ENCODE data around the gene CLCN6. TPM values are rescaled to one million over a fixed set of nuclear protein-coding genes. Genes with fewer than 3 reads are reported as not detected.

The CLCN6 gene, protein sequence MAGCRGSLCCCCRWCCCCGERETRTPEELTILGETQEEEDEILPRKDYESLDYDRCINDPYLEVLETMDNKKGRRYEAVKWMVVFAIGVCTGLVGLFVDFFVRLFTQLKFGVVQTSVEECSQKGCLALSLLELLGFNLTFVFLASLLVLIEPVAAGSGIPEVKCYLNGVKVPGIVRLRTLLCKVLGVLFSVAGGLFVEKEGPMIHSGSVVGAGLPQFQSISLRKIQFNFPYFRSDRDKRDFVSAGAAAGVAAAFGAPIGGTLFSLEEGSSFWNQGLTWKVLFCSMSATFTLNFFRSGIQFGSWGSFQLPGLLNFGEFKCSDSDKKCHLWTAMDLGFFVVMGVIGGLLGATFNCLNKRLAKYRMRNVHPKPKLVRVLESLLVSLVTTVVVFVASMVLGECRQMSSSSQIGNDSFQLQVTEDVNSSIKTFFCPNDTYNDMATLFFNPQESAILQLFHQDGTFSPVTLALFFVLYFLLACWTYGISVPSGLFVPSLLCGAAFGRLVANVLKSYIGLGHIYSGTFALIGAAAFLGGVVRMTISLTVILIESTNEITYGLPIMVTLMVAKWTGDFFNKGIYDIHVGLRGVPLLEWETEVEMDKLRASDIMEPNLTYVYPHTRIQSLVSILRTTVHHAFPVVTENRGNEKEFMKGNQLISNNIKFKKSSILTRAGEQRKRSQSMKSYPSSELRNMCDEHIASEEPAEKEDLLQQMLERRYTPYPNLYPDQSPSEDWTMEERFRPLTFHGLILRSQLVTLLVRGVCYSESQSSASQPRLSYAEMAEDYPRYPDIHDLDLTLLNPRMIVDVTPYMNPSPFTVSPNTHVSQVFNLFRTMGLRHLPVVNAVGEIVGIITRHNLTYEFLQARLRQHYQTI
- total RNA-seq (2022; extraction: Qiagen RNA extraction), result 3.7 to 6.4 TPM (median 5.5 TPM) in 5 replicates

GRCh38 chr1:11805422-11806306, at the start of gene CLCN6, which contains the start of gene MTHFR:
Gene CLCN6 (plus strand): TSS chr1:11806191. CDS start chr1:11806263, 72 bp downstream.
Gene MTHFR (minus strand): TSS chr1:11805964. CDS start chr1:11803116, 2,848 bp downstream.

GRCh38 chr1:11761988-11762406, 44.0 kb upstream of the CLCN6 start, which contains the start of gene C1orf167:
Gene C1orf167 (plus strand): TSS chr1:11762193. CDS start chr1:11764401, 2,208 bp downstream.

GRCh38 chr1:11847667-11848372, 41.8 kb downstream of the CLCN6 start, which contains the start of gene NPPA:
Gene NPPA (minus strand): TSS chr1:11847783. CDS start chr1:11847684, 99 bp downstream.

GRCh38 chr1:11858613-11858967, 52.6 kb downstream of the CLCN6 start, which contains the start of gene NPPB:
Gene NPPB (minus strand): TSS chr1:11858945. CDS start chr1:11858833, 112 bp downstream.

Other genes with a start within 250 kb of the CLCN6 start
- gene FBXO2, start 151.8 kb upstream of the CLCN6 start, total RNA-seq (2022; extraction: Qiagen RNA extraction), result 6.7 to 10.4 TPM (median 7.6 TPM) in 5 replicates
- 11.4 to 17.0 TPM (median 16.4 TPM) in 5 replicates for gene FBXO44, start 151.3 kb upstream of the CLCN6 start, total RNA-seq (2022; extraction: Qiagen RNA extraction)
- gene FBXO6, start 142.0 kb upstream of the CLCN6 start, total RNA-seq (2022; extraction: Qiagen RNA extraction), result 6.6 to 8.7 TPM (median 7.3 TPM) in 5 replicates
- gene MAD2L2, start 125.0 kb upstream of the CLCN6 start, total RNA-seq (2022; extraction: Qiagen RNA extraction), result 39.7 to 47.2 TPM (median 45.9 TPM) in 5 replicates
- gene DRAXIN, start 114.5 kb upstream of the CLCN6 start, total RNA-seq (2022; extraction: Qiagen RNA extraction), result 0.03 to 0.11 TPM (median 0.06 TPM) in 5 replicates
- 75.6 to 98.4 TPM (median 93.6 TPM) in 5 replicates for gene AGTRAP, start 70.1 kb upstream of the CLCN6 start, total RNA-seq (2022; extraction: Qiagen RNA extraction)
- not detected in 5 replicates for gene C1orf167, start 44.0 kb upstream of the CLCN6 start, total RNA-seq (2022; extraction: Qiagen RNA extraction)
- gene MTHFR, start 227 bp upstream of the CLCN6 start, total RNA-seq (2022; extraction: Qiagen RNA extraction), result 3.9 to 5.6 TPM (median 4.6 TPM) in 5 replicates
- not detected in 5 replicates for gene NPPA, start 41.6 kb downstream of the CLCN6 start, total RNA-seq (2022; extraction: Qiagen RNA extraction)
- gene NPPB, start 52.8 kb downstream of the CLCN6 start, total RNA-seq (2022; extraction: Qiagen RNA extraction), result not detected in 5 replicates
- gene KIAA2013, start 120.2 kb downstream of the CLCN6 start, total RNA-seq (2022; extraction: Qiagen RNA extraction), result 28.8 to 46.5 TPM (median 43.8 TPM) in 5 replicates
- gene PLOD1, start 128.5 kb downstream of the CLCN6 start, total RNA-seq (2022; extraction: Qiagen RNA extraction), result 71.4 to 96.5 TPM (median 85.1 TPM) in 5 replicates
- 30.8 to 36.9 TPM (median 34.3 TPM) in 5 replicates for gene MFN2, start 174.3 kb downstream of the CLCN6 start, total RNA-seq (2022; extraction: Qiagen RNA extraction)
- 10.9 to 14.3 TPM (median 13.5 TPM) in 5 replicates for gene MIIP, start 213.3 kb downstream of the CLCN6 start, total RNA-seq (2022; extraction: Qiagen RNA extraction)